Trophoblast cell (in vitro differentiated cells and primary cell): ENCODE measurements around the gene AFDN.

ENCODE experiments used
- DNase-seq, 2 donors: peaks; one replicate each; pipeline ENCODE4 v3.0.0-alpha.2; 2016
- H2AFZ ChIP-seq: 2 replicates; pipeline ENCODE4 v1.6.1; 2013; ENCODE audit warnings: low read length, moderate library complexity, mild to moderate bottlenecking; ENCODE audit not compliant: insufficient read depth, poor library complexity
- H2AK5ac ChIP-seq: 2 replicates; pipeline ENCODE4 v1.6.1; 2013; ENCODE audit warnings: mild to moderate bottlenecking, low read length
- H2BK120ac ChIP-seq: 2 replicates; pipeline ENCODE4 v1.6.1; 2013; ENCODE audit warnings: low read length, mild to moderate bottlenecking, moderate library complexity; ENCODE audit not compliant: insufficient read depth, poor library complexity
- H2BK12ac ChIP-seq: 2 replicates; pipeline ENCODE4 v1.6.1; 2013; ENCODE audit warnings: mild to moderate bottlenecking, low read length, moderate library complexity
- H2BK5ac ChIP-seq: 2 replicates; pipeline ENCODE4 v1.6.1; 2013; ENCODE audit warnings: low read length, low read depth, moderate library complexity, mild to moderate bottlenecking; ENCODE audit not compliant: poor library complexity
- H3K14ac ChIP-seq: 2 replicates; pipeline ENCODE4 v1.6.1; 2013; ENCODE audit warnings: mild to moderate bottlenecking, low read length
- H3K18ac ChIP-seq: 2 replicates; pipeline ENCODE4 v1.6.1; 2013; ENCODE audit warnings: mild to moderate bottlenecking, low read length
- H3K23ac ChIP-seq: 2 replicates; pipeline ENCODE4 v1.6.1; 2013; ENCODE audit warnings: low read length
- H3K27ac ChIP-seq: 2 replicates; pipeline ENCODE4 v1.5.1; 2013; ENCODE audit warnings: low read depth, mild to moderate bottlenecking, inconsistent platforms, low read length, moderate library complexity
- H3K27me3 ChIP-seq: 2 replicates; pipeline ENCODE4 v1.6.1; 2013; ENCODE audit warnings: inconsistent platforms, mild to moderate bottlenecking, low read length, moderate library complexity; ENCODE audit not compliant: insufficient read depth
- H3K36me3 ChIP-seq, 2 experiments: 1 replicate in 1 of 2; 2 replicates in 1 of 2; pipeline ENCODE4 v1.6.1; 2013; ENCODE audit warnings: low read length in 2 of 2, mild to moderate bottlenecking in 2 of 2, moderate library complexity in 1 of 2; ENCODE audit not compliant: insufficient read depth in 2 of 2, control insufficient read depth in 1 of 2
- H3K4ac ChIP-seq: 2 replicates; pipeline ENCODE4 v1.6.1; 2013; ENCODE audit warnings: low read depth, mild to moderate bottlenecking, low read length, moderate library complexity
- H3K4me1 ChIP-seq, 2 experiments: 1 replicate in 1 of 2; 2 replicates in 1 of 2; pipeline ENCODE4 v1.6.1; 2013; ENCODE audit warnings: low read length in 2 of 2, mild to moderate bottlenecking in 2 of 2, moderate library complexity in 1 of 2; ENCODE audit not compliant: insufficient read depth in 2 of 2, control insufficient read depth in 1 of 2
- H3K4me2 ChIP-seq: 2 replicates; pipeline ENCODE4 v1.6.1; 2013; ENCODE audit warnings: inconsistent platforms, mild to moderate bottlenecking, low read length, moderate library complexity
- H3K4me3 ChIP-seq: 2 replicates; pipeline ENCODE4 v1.5.1; 2013; ENCODE audit warnings: mild to moderate bottlenecking, low read depth, low read length, inconsistent platforms
- H3K79me1 ChIP-seq: one replicate; pipeline ENCODE4 v1.6.1; 2013; ENCODE audit warnings: low read length
- H3K79me2 ChIP-seq: 2 replicates; pipeline ENCODE4 v1.6.1; 2013; ENCODE audit warnings: low read length, mild to moderate bottlenecking; ENCODE audit not compliant: control insufficient read depth, insufficient read depth, poor library complexity
- H3K9ac ChIP-seq: 2 replicates; pipeline ENCODE4 v1.6.1; 2013; ENCODE audit warnings: mild to moderate bottlenecking, low read length
- H3K9me3 ChIP-seq: 2 replicates; pipeline ENCODE4 v1.6.1; 2013; ENCODE audit warnings: low read depth, mild to moderate bottlenecking, control low read depth, inconsistent platforms, low read length; ENCODE audit not compliant: insufficient read depth
- H4K12ac ChIP-seq: 2 replicates; pipeline ENCODE4 v1.6.1; 2013; ENCODE audit warnings: low read depth, mild to moderate bottlenecking, low read length, moderate library complexity
- H4K8ac ChIP-seq: 2 replicates; pipeline ENCODE4 v1.6.1; 2013; ENCODE audit warnings: low read depth, mild to moderate bottlenecking, low read length, moderate library complexity
- H4K91ac ChIP-seq: one replicate; pipeline ENCODE4 v1.6.1; 2013; ENCODE audit warnings: low read depth, mild to moderate bottlenecking, low read length, moderate library complexity
- WGBS: extraction: QIAGEN DNeasy Blood & Tissue Kit; methylation state at CpG from one replicate; pipeline ENCODE4 v1.1.7; 2013; ENCODE audit warnings: missing lambda C conversion rate; ENCODE audit not compliant: insufficient read length, insufficient coverage; ENCODE audit errors: extremely low coverage; 5-methylcytosine and 5-hydroxymethylcytosine counted together

Gene AFDN

DNA sequence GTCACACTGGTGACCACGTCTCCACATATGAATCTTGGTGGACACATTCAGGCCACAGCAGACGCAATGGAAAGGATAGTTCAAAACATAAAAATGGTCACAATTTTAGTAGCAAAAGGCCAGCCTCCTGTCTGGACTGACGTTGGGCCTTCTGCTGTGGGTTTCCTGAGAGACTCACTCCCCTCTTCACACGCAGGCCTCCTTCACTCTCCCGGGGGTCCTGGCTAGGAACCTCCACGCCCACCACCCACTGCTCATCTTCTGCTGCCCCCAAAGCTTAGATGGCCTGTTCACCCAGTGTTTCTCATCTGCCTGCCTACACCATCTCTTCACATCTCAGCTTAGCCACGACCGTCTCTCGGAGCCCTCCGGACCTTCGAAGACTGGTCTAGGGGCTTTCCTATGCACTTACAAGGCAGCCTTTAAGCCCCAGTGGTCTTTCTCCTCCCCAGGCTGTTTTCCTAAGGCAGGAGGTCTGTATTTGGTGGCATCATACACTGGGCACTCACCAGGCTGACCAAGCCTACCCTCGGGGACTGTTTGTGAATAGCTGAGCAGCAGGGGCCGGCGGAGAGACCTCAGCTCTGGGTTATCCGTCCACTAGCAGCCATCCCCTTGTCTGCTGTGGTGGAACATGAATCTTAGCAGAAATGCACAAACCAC lies 46.6 kb upstream of the AFDN start:
- no CpG with 5 or more reads among the region's 15 CpGs for WGBS
- H4K8ac ChIP-seq: no peak overlapping the region

DNA sequence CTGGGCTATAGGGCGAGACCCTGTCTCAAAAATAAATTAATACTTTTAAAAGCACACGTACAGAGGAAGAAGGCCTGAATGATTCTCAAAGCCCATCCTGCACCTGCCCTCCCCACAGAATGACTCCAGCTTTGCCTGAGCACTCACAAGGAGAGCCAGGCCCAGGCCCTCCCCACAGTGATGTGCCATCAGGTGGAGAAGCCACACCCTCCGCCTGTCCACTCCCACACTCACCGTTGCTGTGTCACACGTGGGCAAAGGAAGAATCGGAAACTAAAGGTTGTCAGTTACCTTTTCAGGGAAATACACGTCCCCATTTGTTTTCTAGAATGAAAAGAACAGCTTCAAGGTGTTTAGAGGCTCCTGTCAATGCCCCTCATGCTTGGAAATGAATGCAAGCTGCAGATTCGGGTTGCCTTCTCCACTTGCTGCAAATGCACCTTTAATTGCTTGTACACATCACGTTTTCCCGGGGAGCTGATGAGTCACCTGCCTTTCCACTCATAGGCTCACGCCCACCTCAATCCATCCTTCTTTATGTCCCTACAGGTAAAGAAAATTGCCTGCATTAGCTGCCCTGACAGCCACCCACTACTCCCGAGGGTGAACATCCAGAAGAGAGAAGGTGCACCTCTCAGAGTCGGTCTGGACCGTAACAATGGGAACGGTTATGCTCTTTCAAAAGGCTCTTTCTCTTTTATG lies 45.5 kb upstream of the AFDN start:
- DNase-seq: no peak
- Histone ChIP-seq H3K9me3 (no peaks in the 10 kb centered on the region), H3K4me2 (no peak overlapping the region), H3K9ac (no peak overlapping the region), H3K23ac (no peak overlapping the region), H4K8ac (no peak overlapping the region), H3K27me3 (no peaks in the 10 kb centered on the region), H2BK5ac (no peak overlapping the region), H4K12ac (no peak overlapping the region), H3K4ac (no peak overlapping the region), H2AFZ (no peak overlapping the region), H3K14ac (no peak overlapping the region), H3K27ac (no peak overlapping the region), H3K36me3 (no peaks in the 10 kb centered on the region), H3K79me2 (peaks cover 3% of the 10 kb centered on the region), H3K4me1 (peaks cover 9 to 20% of the 10 kb centered on the region in 2 experiments), H2BK12ac (no peak overlapping the region), H2BK120ac (no peak overlapping the region), H3K79me1 (peaks cover 10% of the 10 kb centered on the region), H3K4me3 (no peak overlapping the region), H2AK5ac (no peak overlapping the region), H3K18ac (no peak overlapping the region), H4K91ac (no peak overlapping the region)
- WGBS: no CpG with 5 or more reads among the region's 15 CpGs

More for the DNA sequence above, 46.6 kb upstream of the AFDN start:
- Histone ChIP-seq H3K4me3 (no peak overlapping the region), H3K4ac (no peak overlapping the region), H2AK5ac (peak overlapping the region; percentile 8), H3K9me3 (no peaks in the 10 kb centered on the region), H3K27me3 (no peaks in the 10 kb centered on the region), H3K4me2 (no peak overlapping the region), H3K36me3 (no peaks in the 10 kb centered on the region), H2BK12ac (peak overlapping the region; percentile 83), H3K4me1 (peaks cover 9 to 22% of the 10 kb centered on the region in 2 experiments), H2BK120ac (peak overlapping the region; percentile 6), H3K79me2 (peaks cover 3% of the 10 kb centered on the region), H3K18ac (no peak overlapping the region), H3K9ac (no peak overlapping the region), H3K23ac (no peak overlapping the region), H2BK5ac (no peak overlapping the region), H4K91ac (peak overlapping the region; percentile 38), H3K27ac (no peak overlapping the region), H3K79me1 (peaks cover 10% of the 10 kb centered on the region), H2AFZ (no peak overlapping the region), H4K12ac (no peak overlapping the region), H3K14ac (peak overlapping the region; percentile 1)
- DNase-seq: no peak

DNA sequence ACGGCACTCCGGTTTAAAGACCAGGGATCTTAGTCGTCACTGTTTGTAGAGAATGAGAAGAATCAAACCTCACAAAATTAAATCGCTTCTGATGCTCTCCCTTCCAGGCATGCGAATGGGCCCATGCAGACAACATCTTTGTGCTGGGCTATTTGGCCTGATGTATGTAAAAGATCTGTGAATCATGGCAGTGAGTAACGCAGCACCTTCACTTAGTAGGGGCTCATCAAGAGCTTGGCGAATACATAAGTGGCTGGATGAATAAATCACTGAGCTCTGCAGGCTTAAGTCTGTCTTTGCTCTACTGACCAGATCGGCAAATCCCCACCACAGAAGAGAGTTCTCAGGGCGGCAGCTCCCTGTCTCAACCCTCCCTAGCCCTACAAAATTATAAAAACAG lies 44.8 kb upstream of the AFDN start:
- no peak overlapping the region for H3K27ac ChIP-seq
- H3K4me3 ChIP-seq: no peak overlapping the region
- no peak overlapping the region for H4K91ac ChIP-seq
- no peak overlapping the region for H3K4ac ChIP-seq
- peaks cover 8% of the 10 kb centered on the region for H3K79me1 ChIP-seq
- H3K9ac ChIP-seq: no peak overlapping the region
- no peak overlapping the region for H4K12ac ChIP-seq
- H4K8ac ChIP-seq: no peak overlapping the region
- no peak for DNase-seq
- peaks cover 9 to 17% of the 10 kb centered on the region in 2 experiments for H3K4me1 ChIP-seq
- H2AFZ ChIP-seq: no peak overlapping the region
- no peak overlapping the region for H3K23ac ChIP-seq
- no peak overlapping the region for H2AK5ac ChIP-seq
- no CpG with 5 or more reads among the region's 9 CpGs for WGBS
- peaks cover 3% of the 10 kb centered on the region for H3K79me2 ChIP-seq
- H3K14ac ChIP-seq: no peak overlapping the region
- H3K9me3 ChIP-seq: no peaks in the 10 kb centered on the region
- H3K36me3 ChIP-seq: no peaks in the 10 kb centered on the region
- no peak overlapping the region for H2BK12ac ChIP-seq
- no peak overlapping the region for H3K4me2 ChIP-seq
- H2BK120ac ChIP-seq: no peak overlapping the region
- no peaks in the 10 kb centered on the region for H3K27me3 ChIP-seq
- H2BK5ac ChIP-seq: no peak overlapping the region
- no peak overlapping the region for H3K18ac ChIP-seq

DNA sequence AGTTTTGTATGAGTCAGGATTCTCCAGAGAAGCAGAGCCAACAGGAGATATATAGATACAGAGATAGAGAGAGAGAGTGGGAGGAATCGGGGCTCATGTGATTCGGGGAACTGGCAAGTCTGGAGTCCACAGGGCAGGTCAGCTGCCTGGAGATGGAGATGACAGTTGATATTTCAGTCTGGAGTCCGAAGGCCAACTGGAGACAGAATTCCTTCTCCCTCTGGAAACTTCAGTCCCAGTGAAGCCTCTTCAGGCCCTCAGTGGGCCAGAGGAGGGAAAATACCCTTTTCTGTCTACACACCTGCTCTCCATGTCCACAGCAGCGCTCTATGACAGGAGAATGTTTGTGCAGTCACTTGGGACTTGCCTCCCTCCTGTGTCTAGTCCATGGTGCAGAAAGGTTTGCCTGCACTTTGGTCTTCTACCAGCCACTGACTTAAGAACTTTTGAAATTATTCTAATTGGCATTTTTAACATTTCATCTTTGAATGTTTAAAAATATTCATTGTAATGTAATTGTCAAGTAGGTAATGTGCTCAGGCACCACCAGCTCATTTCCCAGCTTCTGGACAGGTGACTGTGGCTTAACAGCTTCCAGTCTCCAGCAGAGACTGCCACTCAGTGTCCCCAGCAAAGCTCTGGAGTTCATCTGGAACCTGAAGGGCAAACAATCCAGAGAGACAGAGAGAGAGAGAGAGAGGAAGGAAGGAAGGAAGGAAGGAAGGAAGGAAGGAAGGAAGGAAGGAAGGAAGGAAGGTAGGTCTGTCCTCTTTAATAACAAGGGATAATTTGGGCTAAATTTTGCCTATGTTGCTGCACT lies 43.8 kb upstream of the AFDN start:
- Histone ChIP-seq H2AK5ac (no peak overlapping the region), H3K27me3 (no peaks in the 10 kb centered on the region), H3K4me2 (no peak overlapping the region), H3K4ac (no peak overlapping the region), H4K8ac (no peak overlapping the region), H4K91ac (no peak overlapping the region), H3K18ac (no peak overlapping the region), H3K4me3 (no peak overlapping the region), H2AFZ (no peak overlapping the region), H3K27ac (no peak overlapping the region), H2BK5ac (no peak overlapping the region), H3K14ac (no peak overlapping the region), H3K79me1 (peaks cover 8% of the 10 kb centered on the region), H3K9ac (no peak overlapping the region), H3K36me3 (no peaks in the 10 kb centered on the region), H2BK120ac (no peak overlapping the region), H3K79me2 (peaks cover 3% of the 10 kb centered on the region), H3K9me3 (no peaks in the 10 kb centered on the region), H2BK12ac (no peak overlapping the region), H3K4me1 (peaks cover 7 to 10% of the 10 kb centered on the region in 2 experiments), H3K23ac (no peak overlapping the region), H4K12ac (no peak overlapping the region)
- DNase-seq: no peak
- no CpG with 5 or more reads among the region's 4 CpGs for WGBS
